Activated naive CD4-positive, alpha-beta T cell treated with anti-CD3 and anti-CD28 coated beads, Interleukin-2, amount 50 U/mL, for 72 hours (primary cell): ENCODE data around the gene CARD11. TPM values are rescaled to one million over a fixed set of nuclear protein-coding genes. Genes with fewer than 3 reads are reported as not detected.
"Not testable (repeated sequence)": the region's sequence is repeated elsewhere in the genome, so short reads cannot be mapped to it uniquely, and the experiment has no call there.

Experiments used
- ATAC-seq, 2 donors: fragments of 150-1000 bp; cut with Tn5 transposase; 2 replicates each; pipeline ENCODE4 v1.10.0; 2021; ENCODE audit warnings: mild to moderate bottlenecking in 2 of 2, moderate library complexity in 2 of 2
- DNase-seq, 2 donors: peaks; one replicate each; pipeline ENCODE4 v3.0.0; 2021 to 2022; ENCODE audit warnings: low spot score in 2 of 2
- H3K27ac Mint-ChIP-seq, 2 donors: one replicate each; pipeline ENCODE4 v1.8.0; 2022; ENCODE audit warnings: mild to moderate bottlenecking in 2 of 2, mixed read lengths in 2 of 2
- H3K36me3 Mint-ChIP-seq, 2 donors: one replicate each; pipeline ENCODE4 v1.8.0; 2022; ENCODE audit warnings: mixed read lengths in 2 of 2
- H3K9me3 Mint-ChIP-seq, 2 donors: one replicate each; pipeline ENCODE4 v1.8.0; 2022; ENCODE audit warnings: mixed read lengths in 2 of 2
- total RNA-seq, 2 donors: library from RNA; stranded (reverse); gene quantifications; one replicate each; pipeline ENCODE4 v1.2.3, GENCODE V29; 2022

The CARD11 gene
- total RNA-seq, 2 donors from 2014 or later, result 83.3 to 131 TPM

- Mint-ChIP-seq H3K36me3 (peaks cover 19 to 31% of the 10 kb centered on the region in 2 donors), H3K9me3 (peaks cover 11 to 25% of the 10 kb centered on the region in 2 donors), H3K27ac (peak overlapping the region; percentile 41 to 61)
- no peak for DNase-seq
- no peak for ATAC-seq
Measured at GRCh38 chr7:3069771-3070449, 26.2 kb upstream of the CARD11 start.

GRCh38 chr7:3068530-3068929 is 24.9 kb upstream of the CARD11 start:
- no peak overlapping the region for H3K27ac Mint-ChIP-seq
- DNase-seq, result no peak
- ATAC-seq, result no peak
- H3K36me3 Mint-ChIP-seq, result peaks cover 19 to 31% of the 10 kb centered on the region in 2 donors
- H3K9me3 Mint-ChIP-seq, result peaks cover 11 to 25% of the 10 kb centered on the region in 2 donors

GRCh38 chr7:3067606-3068380 is 24.1 kb upstream of the CARD11 start:
- Mint-ChIP-seq H3K27ac (peak overlapping the region in 1 of 2 donors; percentile 74), H3K9me3 (peaks cover 11 to 25% of the 10 kb centered on the region in 2 donors), H3K36me3 (peaks cover 19 to 31% of the 10 kb centered on the region in 2 donors)
- DNase-seq (no peak), ATAC-seq (peak in 1 of 2 donors; percentile 9)

- H3K9me3 Mint-ChIP-seq, result peaks cover 11 to 25% of the 10 kb centered on the region in 2 donors
- peak overlapping the region in 1 of 2 donors; percentile 74 for H3K27ac Mint-ChIP-seq
- H3K36me3 Mint-ChIP-seq, result peaks cover 19 to 31% of the 10 kb centered on the region in 2 donors
- no peak for DNase-seq
- ATAC-seq, result peak in 1 of 2 donors; percentile 57
Measured at GRCh38 chr7:3067193-3067592, 23.5 kb upstream of the CARD11 start.

GRCh38 chr7:3066506-3066905 is 22.8 kb upstream of the CARD11 start:
- ATAC-seq, result no peak
- H3K27ac Mint-ChIP-seq, result peak overlapping the region in 1 of 2 donors; percentile 74
- H3K36me3 Mint-ChIP-seq, result peaks cover 18 to 29% of the 10 kb centered on the region in 2 donors
- DNase-seq, result no peak
- peaks cover 11 to 24% of the 10 kb centered on the region in 2 donors for H3K9me3 Mint-ChIP-seq

- Mint-ChIP-seq H3K36me3 (peaks cover 10 to 21% of the 10 kb centered on the region in 2 donors), H3K9me3 (peaks cover 9 to 16% of the 10 kb centered on the region in 2 donors), H3K27ac (peak overlapping the region; percentile 48 to 74)
- peak; percentile 60 to 68 for DNase-seq
- ATAC-seq, result peak in 1 of 2 donors; percentile 15
Measured at GRCh38 chr7:3065724-3066143, 22.1 kb upstream of the CARD11 start.

- DNase-seq, result no peak
- ATAC-seq, result no peak
- H3K27ac Mint-ChIP-seq, result peak overlapping the region; percentile 96
- peaks cover 0 to 7% of the 10 kb centered on the region in 2 donors for H3K36me3 Mint-ChIP-seq
- H3K9me3 Mint-ChIP-seq, result peaks cover 3 to 7% of the 10 kb centered on the region in 2 donors
Measured at GRCh38 chr7:3064067-3064466, 20.4 kb upstream of the CARD11 start.

GRCh38 chr7:3063016-3063753 is 19.5 kb upstream of the CARD11 start:
- H3K9me3 Mint-ChIP-seq, result peaks cover 3 to 4% of the 10 kb centered on the region in 2 donors
- ATAC-seq (peak; percentile 96 to 99), DNase-seq (peak; percentile 76 to 83)
- peak overlapping the region; percentile 96 for H3K27ac Mint-ChIP-seq
- peaks cover 0 to 7% of the 10 kb centered on the region in 2 donors for H3K36me3 Mint-ChIP-seq

GRCh38 chr7:3057066-3057420 is 13.4 kb upstream of the CARD11 start:
- Mint-ChIP-seq H3K36me3 (peaks cover 0 to 6% of the 10 kb centered on the region in 2 donors), H3K9me3 (peaks cover 4 to 11% of the 10 kb centered on the region in 2 donors), H3K27ac (no peak overlapping the region)
- DNase-seq (no peak), ATAC-seq (no peak)

GRCh38 chr7:3056234-3057065 is 12.8 kb upstream of the CARD11 start:
- no peak overlapping the region for H3K27ac Mint-ChIP-seq
- peaks cover 4 to 11% of the 10 kb centered on the region in 2 donors for H3K9me3 Mint-ChIP-seq

GRCh38 chr7:3055626-3056025 is 12.0 kb upstream of the CARD11 start:
- Mint-ChIP-seq H3K36me3 (peaks cover 5 to 6% of the 10 kb centered on the region in 2 donors), H3K9me3 (peaks cover 10 to 18% of the 10 kb centered on the region in 2 donors), H3K27ac (no peak overlapping the region)
- ATAC-seq (no peak), DNase-seq (no peak)

More at GRCh38 chr7:3056234-3057065, 12.8 kb upstream of the CARD11 start:
- DNase-seq (no peak), ATAC-seq (no peak)
- H3K36me3 Mint-ChIP-seq, result peaks cover 0 to 6% of the 10 kb centered on the region in 2 donors

GRCh38 chr7:3042861-3043489 is 692 bp downstream of the CARD11 start:
- H3K36me3 Mint-ChIP-seq, result peaks cover 19 to 41% of the 10 kb centered on the region in 2 donors
- ATAC-seq (peak; percentile 87 to 89), DNase-seq (peak; percentile 67 to 82)
- peaks cover 0 to 3% of the 10 kb centered on the region in 2 donors for H3K9me3 Mint-ChIP-seq
- peak overlapping the region; percentile 90 to 96 for H3K27ac Mint-ChIP-seq

GRCh38 chr7:3041986-3042675 is 1.5 kb downstream of the CARD11 start:
- peaks cover 0 to 3% of the 10 kb centered on the region in 2 donors for H3K9me3 Mint-ChIP-seq
- peaks cover 19 to 43% of the 10 kb centered on the region in 2 donors for H3K36me3 Mint-ChIP-seq
- DNase-seq (no peak), ATAC-seq (no peak)
- H3K27ac Mint-ChIP-seq, result peak overlapping the region; percentile 90 to 95

- ATAC-seq (no peak), DNase-seq (no peak)
- peaks cover 0 to 3% of the 10 kb centered on the region in 2 donors for H3K9me3 Mint-ChIP-seq
- peak overlapping the region; percentile 70 to 91 for H3K27ac Mint-ChIP-seq
- peaks cover 19 to 49% of the 10 kb centered on the region in 2 donors for H3K36me3 Mint-ChIP-seq
Measured at GRCh38 chr7:3039787-3040186, 3.9 kb downstream of the CARD11 start.

- not testable (repeated sequence) for ATAC-seq, H3K9me3 Mint-ChIP-seq, DNase-seq
- Mint-ChIP-seq H3K27ac (peak overlapping the region; percentile 37 to 90), H3K36me3 (peaks cover 23 to 55% of the 10 kb centered on the region in 2 donors)
Measured at GRCh38 chr7:3038011-3038410, 5.7 kb downstream of the CARD11 start.
